PC-3 (cell line): ENCODE measurements around the gene TPT1.

Experiments used
- CTCF ChIP-seq: fragments of 300-600 bp; sonication (generic); conservative IDR thresholded peaks from 2 replicates; pipeline ENCODE4 v1.5.1; 2017; ENCODE audit warnings: antibody characterized with exemption, low read depth, mild to moderate bottlenecking, low read length
- EZH2 ChIP-seq: fragments of 300-600 bp; sonication (generic); IDR thresholded peaks from one replicate; pipeline ENCODE4 v1.6.1; 2017; ENCODE audit warnings: antibody characterized with exemption, mild to moderate bottlenecking, low read length; ENCODE audit not compliant: unreplicated experiment
- EZH2phosphoT487 ChIP-seq: fragments of 300-600 bp; sonication (generic); IDR thresholded peaks from 2 replicates; pipeline ENCODE4 v1.6.1; 2018; ENCODE audit warnings: mild to moderate bottlenecking, antibody characterized with exemption, low read length, borderline replicate concordance

- TF ChIP-seq CTCF (no peak), EZH2 (no peak), EZH2phosphoT487 (no peak)
Observed at GRCh38 chr13:45372189-45373161, 31.5 kb upstream of the TPT1 start.
